Suprapubic skin (tissue), 4 donors: ENCODE results near the gene WDFY4. TPM values are rescaled to one million over a fixed set of nuclear protein-coding genes. Genes with fewer than 3 reads are reported as not detected.

Source experiments
- DNase-seq, 2 donors: peaks; one replicate each; pipeline ENCODE4 v3.0.0-alpha.2; 2019; ENCODE audit warnings: low spot score in 2 of 2
- H3K27ac ChIP-seq: fragments of 200-600 bp; sonication (generic); one replicate; pipeline ENCODE4 v1.5.1; 2019
- H3K27me3 ChIP-seq: fragments of 200-600 bp; sonication (generic); one replicate; pipeline ENCODE4 v1.5.1; 2019
- H3K36me3 ChIP-seq: fragments of 200-600 bp; sonication (generic); one replicate; pipeline ENCODE4 v1.5.1; 2019
- H3K4me1 ChIP-seq: fragments of 200-600 bp; sonication (generic); one replicate; pipeline ENCODE4 v1.5.1; 2019
- H3K4me3 ChIP-seq: fragments of 200-600 bp; sonication (generic); one replicate; pipeline ENCODE4 v1.5.1; 2019; ENCODE audit warnings: mild to moderate bottlenecking
- H3K9me3 ChIP-seq: fragments of 200-600 bp; sonication (generic); one replicate; pipeline ENCODE4 v1.5.1; 2019
- CTCF ChIP-seq, 2 donors: fragments of 200-600 bp in 1 of 2; fragments of 450-650 bp in 1 of 2; sonication (generic) in 1 of 2; IDR thresholded peaks; one replicate each; pipeline ENCODE4 v1.5.1; 2016 to 2019; ENCODE audit warnings: antibody characterized with exemption in 2 of 2, mild to moderate bottlenecking in 1 of 2, moderate library complexity in 1 of 2
- EP300 ChIP-seq: sonication (generic); formaldehyde crosslinking; IDR thresholded peaks from one replicate; pipeline ENCODE4 v1.6.1; 2017; ENCODE audit warnings: antibody characterized with exemption
- POLR2A ChIP-seq, 2 donors: fragments of 450-650 bp; IDR thresholded peaks; one replicate each; pipeline ENCODE4 v1.6.1; 2017; ENCODE audit warnings: antibody characterized with exemption in 2 of 2, mild to moderate bottlenecking in 2 of 2, moderate library complexity in 2 of 2
- POLR2AphosphoS5 ChIP-seq, 3 donors: sonication (generic); formaldehyde crosslinking; IDR thresholded peaks; one replicate each; pipeline ENCODE4 v1.6.1; 2017; ENCODE audit warnings: antibody characterized with exemption in 3 of 3
- WGBS: methylation state at CpG from one replicate; pipeline ENCODE4 v1.1.5; 2018; 5-methylcytosine and 5-hydroxymethylcytosine counted together
- total RNA-seq, 4 donors: library from RNA; depleted of rRNA; stranded (reverse); fragments of >200 nt; gene quantifications; one replicate each; pipeline ENCODE4 v1.1.0, GENCODE V29; 2016

WDFY4 gene
- total RNA-seq, 4 donors from 2014 or later = 0.57 to 2.9 (median 1.0) TPM

- Histone ChIP-seq H3K36me3 (no peaks in the 10 kb centered on the region), H3K9me3 (no peaks in the 10 kb centered on the region), H3K27me3 (no peaks in the 10 kb centered on the region), H3K4me1 (peaks cover 18% of the 10 kb centered on the region), H3K4me3 (no peak overlapping the region), H3K27ac (no peak overlapping the region)
- no peak for TF ChIP-seq EP300
- no peak for TF ChIP-seq POLR2A (IDR thresholded peaks at IDR 0.05)
- TF ChIP-seq POLR2AphosphoS5 (IDR thresholded peaks at IDR 0.05) = no peak
- TF ChIP-seq CTCF (IDR thresholded peaks at IDR 0.05) = no peak
- DNase-seq = no peak
- 85% methylated on average over 2 of the region's 2 CpGs for WGBS
Observed at GRCh38 chr10:48802611-48803071, 118.0 kb downstream of the WDFY4 start.

DNA sequence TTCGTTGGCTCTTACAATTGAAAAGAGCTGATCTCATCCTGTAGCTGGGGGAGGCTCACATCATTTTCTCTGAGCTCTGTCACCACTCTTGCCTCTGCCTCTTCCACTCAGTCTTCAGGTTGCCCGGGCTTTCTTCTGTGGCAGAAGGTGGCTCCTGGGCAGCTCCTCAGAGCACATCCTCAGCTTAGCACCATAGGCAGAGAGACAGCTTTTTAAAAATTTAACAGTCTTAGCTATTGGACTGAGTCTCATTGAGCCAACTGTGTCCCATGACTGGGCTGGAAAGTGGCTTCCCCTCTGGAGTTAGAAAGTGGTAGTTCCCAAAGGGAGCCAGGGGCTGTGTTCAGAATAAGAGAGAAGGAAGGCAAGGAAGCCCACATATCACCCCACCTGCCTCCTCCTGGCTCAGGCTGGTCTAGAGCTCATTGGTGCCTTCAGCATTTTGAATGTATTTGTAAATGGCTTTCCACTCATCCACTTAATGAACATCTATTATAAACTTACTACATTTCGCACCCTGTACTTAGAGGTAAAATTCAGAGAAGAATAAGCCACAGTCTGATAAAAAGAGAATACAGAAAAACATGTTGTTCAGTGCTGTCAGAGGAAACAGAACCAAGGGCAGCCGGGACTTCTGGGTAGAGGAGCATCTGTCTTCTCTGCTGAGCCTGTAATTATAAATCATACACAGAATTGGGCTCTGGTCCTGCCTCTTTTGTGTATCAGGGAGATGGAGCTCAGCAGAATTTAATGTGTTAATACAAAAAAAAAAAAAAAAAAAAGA is 119.3 kb downstream of the WDFY4 start:
- Histone ChIP-seq H3K4me3 (no peak overlapping the region), H3K27ac (no peak overlapping the region), H3K27me3 (no peaks in the 10 kb centered on the region), H3K4me1 (peaks cover 18% of the 10 kb centered on the region), H3K9me3 (no peaks in the 10 kb centered on the region), H3K36me3 (no peaks in the 10 kb centered on the region)
- DNase-seq = no peak
- 80% methylated on average over 4 of the region's 4 CpGs for WGBS
- TF ChIP-seq CTCF (IDR thresholded peaks at IDR 0.05) = no peak
- no peak for TF ChIP-seq POLR2AphosphoS5 (IDR thresholded peaks at IDR 0.05)
- no peak for TF ChIP-seq EP300
- TF ChIP-seq POLR2A (IDR thresholded peaks at IDR 0.05) = no peak

- Histone ChIP-seq H3K4me1 (peaks cover 16% of the 10 kb centered on the region), H3K9me3 (no peaks in the 10 kb centered on the region), H3K27ac (no peak overlapping the region), H3K27me3 (no peaks in the 10 kb centered on the region), H3K4me3 (no peak overlapping the region), H3K36me3 (no peaks in the 10 kb centered on the region)
- TF ChIP-seq POLR2AphosphoS5 (IDR thresholded peaks at IDR 0.05) (no peak), EP300 (no peak), POLR2A (IDR thresholded peaks at IDR 0.05) (no peak), CTCF (IDR thresholded peaks at IDR 0.05) (no peak)
- no peak for DNase-seq
- 22% methylated on average over 7 of the region's 7 CpGs for WGBS
Observed at GRCh38 chr10:48804740-48805182, 120.1 kb downstream of the WDFY4 start.

DNA sequence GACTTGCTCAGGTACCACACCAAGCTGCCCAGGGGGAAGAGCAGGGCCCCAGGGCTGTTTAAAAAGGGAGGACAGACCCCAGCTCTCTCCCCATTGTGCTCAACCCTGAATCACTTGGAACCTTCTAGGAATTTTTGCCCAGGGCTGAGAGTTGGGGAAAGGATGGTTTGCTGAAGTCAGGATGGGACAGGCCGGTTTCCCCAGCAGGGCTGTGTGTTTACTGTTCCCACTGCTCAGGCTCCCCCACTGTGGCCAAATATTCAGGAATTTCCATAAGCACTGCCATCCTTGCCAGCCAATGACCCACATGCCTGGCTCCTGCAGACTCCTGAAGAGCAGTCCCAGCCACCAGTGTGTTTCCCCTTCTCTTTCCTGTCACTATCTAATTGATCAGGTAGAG is 120.7 kb downstream of the WDFY4 start:
- Histone ChIP-seq H3K36me3 (no peaks in the 10 kb centered on the region), H3K27ac (no peak overlapping the region), H3K27me3 (no peaks in the 10 kb centered on the region), H3K4me1 (peaks cover 16% of the 10 kb centered on the region), H3K9me3 (no peaks in the 10 kb centered on the region), H3K4me3 (no peak overlapping the region)
- no peak for DNase-seq
- no peak for TF ChIP-seq POLR2A (IDR thresholded peaks at IDR 0.05)
- no peak for TF ChIP-seq EP300
- TF ChIP-seq CTCF (IDR thresholded peaks at IDR 0.05) = no peak
- no peak for TF ChIP-seq POLR2AphosphoS5 (IDR thresholded peaks at IDR 0.05)
- WGBS = 56% methylated on average over 1 of the region's 1 CpG

DNA sequence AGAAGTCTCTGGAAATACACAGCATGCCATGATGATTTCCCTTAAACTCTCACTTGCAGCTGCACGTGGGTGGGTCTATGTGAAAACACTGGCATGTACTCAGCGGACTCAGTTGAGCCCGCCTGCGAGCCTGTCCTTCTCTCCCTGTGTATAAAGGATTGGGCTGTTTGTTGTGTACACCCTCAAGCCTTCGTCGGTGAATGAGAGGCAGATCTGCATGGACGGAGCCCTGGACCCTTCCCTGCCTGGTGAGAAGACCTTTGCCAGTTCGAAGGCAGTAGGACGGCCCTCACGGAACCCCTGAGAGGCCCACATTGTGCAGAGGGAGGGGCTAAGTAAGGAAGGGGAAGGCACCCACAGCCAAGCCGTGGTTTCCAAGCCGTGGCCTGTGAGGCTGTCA is 121.2 kb downstream of the WDFY4 start:
- no peaks in the 10 kb centered on the region for H3K36me3 ChIP-seq

More for the DNA sequence above, 121.2 kb downstream of the WDFY4 start:
- TF ChIP-seq EP300 (no peak), POLR2AphosphoS5 (IDR thresholded peaks at IDR 0.05) (no peak), POLR2A (IDR thresholded peaks at IDR 0.05) (no peak), CTCF (IDR thresholded peaks at IDR 0.05) (no peak)
- H3K4me3 ChIP-seq = no peak overlapping the region
- 26% methylated on average over 7 of the region's 12 CpGs for WGBS
- DNase-seq = no peak
- H3K9me3 ChIP-seq = no peaks in the 10 kb centered on the region
- H3K4me1 ChIP-seq = peaks cover 16% of the 10 kb centered on the region
- H3K27me3 ChIP-seq = no peaks in the 10 kb centered on the region
- no peak overlapping the region for H3K27ac ChIP-seq
